Caco-2 (cell line): Measurements from ENCODE around the gene RNF144B. TPM values are rescaled to one million over a fixed set of nuclear protein-coding genes. Genes with fewer than 3 reads are reported as not detected.
"Not testable (repeated sequence)": the region's sequence is repeated elsewhere in the genome, so short reads cannot be mapped to it uniquely, and the experiment has no call there.

Experiments used
- BruUV-seq: library from RNA; stranded (reverse); fragments of 400-500 nt; replicated peaks from 2 replicates; lab custom pipeline; 2021; lab: Mats Ljungman, UMichigan
- CTCF ChIA-PET: fragments of 300-600 bp; sonication (Branson Sonifier 250); formaldehyde crosslinking; loops from one replicate; lab custom pipeline; 2022; ENCODE audit warnings: antibody characterized with exemption; lab: Charles Lee
- POLR2A ChIA-PET: fragments of 300-600 bp; sonication (Branson Sonifier 250); formaldehyde crosslinking; loops from one replicate; lab custom pipeline; 2022; ENCODE audit warnings: antibody characterized with exemption; lab: Charles Lee
- DNase-seq, 2 experiments: peaks; one replicate each; pipeline versions ENCODE4 v3.0.0 to v3.0.0-alpha.2; 2020 to 2022
- H3K27me3 ChIP-seq: replicated peaks from 2 replicates; pipeline ENCODE4 v1.6.0; 2011; ENCODE audit warnings: low read length; ENCODE audit not compliant: control insufficient read depth, insufficient read depth
- H3K36me3 ChIP-seq: 2 replicates; pipeline ENCODE4 v1.5.1; 2011; ENCODE audit warnings: low read length; ENCODE audit not compliant: control insufficient read depth, insufficient read depth
- H3K4me1 ChIP-seq: fragments of 250-450 bp; sonication (Bioruptor Pico); 2 replicates; pipeline ENCODE4 v1.5.1; 2020; ENCODE audit warnings: mild to moderate bottlenecking
- H3K4me3 ChIP-seq: 2 replicates; pipeline ENCODE4 v1.5.1; 2011; ENCODE audit warnings: low read depth, mild to moderate bottlenecking, control low read depth, low read length
- H3K9me3 ChIP-seq: fragments of 250-450 bp; sonication (Bioruptor Pico); 2 replicates; pipeline ENCODE4 v1.5.1; 2020; ENCODE audit warnings: mild to moderate bottlenecking, moderate library complexity
- H3K27ac Mint-ChIP-seq: one replicate; pipeline ENCODE4 v1.8.0; 2022; ENCODE audit warnings: mixed read lengths; ENCODE audit not compliant: unreplicated experiment
- H3K27me3 Mint-ChIP-seq: one replicate; pipeline ENCODE4 v1.8.0; 2022; ENCODE audit warnings: mixed read lengths; ENCODE audit not compliant: insufficient read depth, unreplicated experiment
- H3K36me3 Mint-ChIP-seq: one replicate; pipeline ENCODE4 v1.8.0; 2022; ENCODE audit warnings: mild to moderate bottlenecking, mixed read lengths; ENCODE audit not compliant: insufficient read depth, unreplicated experiment
- H3K4me1 Mint-ChIP-seq: one replicate; pipeline ENCODE4 v1.8.0; 2022; ENCODE audit warnings: low read depth, mixed read lengths; ENCODE audit not compliant: unreplicated experiment
- H3K4me3 Mint-ChIP-seq: one replicate; pipeline ENCODE4 v1.8.0; 2022; ENCODE audit warnings: mild to moderate bottlenecking, moderate library complexity, mixed read lengths; ENCODE audit not compliant: unreplicated experiment
- H3K9me3 Mint-ChIP-seq: one replicate; pipeline ENCODE4 v1.8.0; 2022; ENCODE audit warnings: mixed read lengths; ENCODE audit not compliant: unreplicated experiment
- CTCF ChIP-seq, 2 experiments: fragments of 200-600 bp in 1 of 2; IDR thresholded peaks; 1 replicate in 1 of 2; 2 replicates in 1 of 2; pipeline versions ENCODE4 v1.5.1 to v1.8.0; 2011 to 2022; ENCODE audit warnings: antibody characterized with exemption in 1 of 2, control low read depth in 1 of 2, inconsistent platforms in 1 of 2, low read depth in 1 of 2, low read length in 1 of 2, mild to moderate bottlenecking in 1 of 2, moderate library complexity in 1 of 2; ENCODE audit not compliant: insufficient read depth in 1 of 2, severe bottlenecking in 1 of 2, unreplicated experiment in 1 of 2
- intact Hi-C: fragments of 100-400 bp; cut with micrococcal nuclease; formaldehyde crosslinking; loops from one replicate; pipeline ENCODE4 v1.10.0; 2022; ENCODE audit not compliant: unreplicated experiment
- total RNA-seq: library from RNA; stranded (reverse); gene quantifications from 2 replicates; pipeline ENCODE4 v1.2.3, GENCODE V29; 2022

The RNF144B gene
- total RNA-seq, 1 experiment from 2014 or later = 0.39 TPM

DNA sequence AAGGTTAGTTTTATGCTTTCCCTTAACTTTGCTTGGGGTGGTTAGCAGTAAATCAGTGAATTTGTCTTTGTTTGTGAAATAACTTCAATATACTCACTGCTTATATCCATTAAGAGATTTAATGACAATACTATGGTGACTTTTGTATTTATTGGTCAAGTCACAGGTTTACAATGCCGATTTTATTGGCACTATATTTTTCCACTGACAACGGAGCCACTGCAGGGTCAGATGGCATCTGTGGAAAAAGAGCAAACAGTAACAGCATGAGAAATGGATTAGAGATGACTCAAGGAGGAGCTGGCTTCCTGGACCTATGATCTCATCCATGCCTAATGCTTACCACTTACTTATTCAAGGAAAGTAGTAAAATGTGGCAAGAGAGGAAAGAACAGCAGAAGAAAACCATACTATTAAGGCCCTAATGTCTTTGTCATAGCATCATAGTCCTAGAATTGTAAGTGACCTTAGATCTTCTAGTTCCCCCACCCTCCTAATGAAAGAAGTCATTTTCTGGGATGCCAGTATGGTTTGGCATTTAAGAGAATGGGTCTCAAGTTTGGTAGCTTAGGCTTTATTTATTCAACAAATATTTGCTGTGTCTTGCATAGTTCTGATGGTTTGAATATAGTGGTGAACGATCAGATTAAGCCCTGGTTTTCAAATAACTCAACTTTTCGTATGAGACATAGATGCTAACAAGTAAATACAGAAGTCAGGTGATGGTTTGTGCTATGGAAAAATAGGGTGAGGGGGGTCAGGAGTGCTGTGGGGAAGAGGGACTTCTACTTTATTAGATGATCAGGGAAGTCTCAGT, 18.5 kb downstream of the RNF144B start:
- intact Hi-C loops = no loop called here
- no peak overlapping the region for H3K27ac Mint-ChIP-seq
- H3K36me3 Mint-ChIP-seq = no peaks in the 10 kb centered on the region
- CTCF ChIA-PET = no interaction called here
- DNase-seq = no peak
- H3K4me1 ChIP-seq = no peaks in the 10 kb centered on the region
- H3K4me3 Mint-ChIP-seq = no peak overlapping the region
- no peaks in the 10 kb centered on the region for H3K36me3 ChIP-seq
- TF ChIP-seq CTCF (IDR thresholded peaks at IDR 0.05; ENCODE audit: insufficient read depth in 1 of 2, low read depth in 1 of 2, low read length in 1 of 2, severe bottlenecking in 1 of 2, unreplicated experiment in 1 of 2) = no peak
- no peaks in the 10 kb centered on the region for H3K27me3 Mint-ChIP-seq
- POLR2A ChIA-PET = no interaction called here
- H3K4me3 ChIP-seq = no peak overlapping the region
- no TSS peak for BruUV-seq
- no peaks in the 10 kb centered on the region for H3K9me3 Mint-ChIP-seq
- no peaks in the 10 kb centered on the region for H3K9me3 ChIP-seq
- peaks cover under 1% of the 10 kb centered on the region; the same call in 1 of the 2 replicates for H3K27me3 ChIP-seq
- H3K4me1 Mint-ChIP-seq = no peaks in the 10 kb centered on the region

GRCh38 chr6:18406955-18407749, 20.0 kb downstream of the RNF144B start:
- Mint-ChIP-seq H3K4me1 (no peaks in the 10 kb centered on the region), H3K36me3 (no peaks in the 10 kb centered on the region), H3K9me3 (no peaks in the 10 kb centered on the region), H3K27me3 (no peaks in the 10 kb centered on the region), H3K4me3 (no peak overlapping the region), H3K27ac (no peak overlapping the region)
- BruUV-seq = no TSS peak
- ChIA-PET POLR2A (no interaction called here), CTCF (no interaction called here)
- H3K4me3 ChIP-seq = no peak overlapping the region
- TF ChIP-seq CTCF (IDR thresholded peaks at IDR 0.05; ENCODE audit: insufficient read depth in 1 of 2, low read depth in 1 of 2, low read length in 1 of 2, severe bottlenecking in 1 of 2, unreplicated experiment in 1 of 2) = no peak
- H3K4me1 ChIP-seq = no peaks in the 10 kb centered on the region
- no peak for DNase-seq
- intact Hi-C loops = no loop called here
- H3K36me3 ChIP-seq = no peaks in the 10 kb centered on the region
- no peaks in the 10 kb centered on the region for H3K9me3 ChIP-seq
- H3K27me3 ChIP-seq = no peaks in the 10 kb centered on the region

GRCh38 chr6:18409602-18410001, 22.5 kb downstream of the RNF144B start:
- POLR2A ChIA-PET, H3K9me3 ChIP-seq, DNase-seq, H3K36me3 Mint-ChIP-seq, intact Hi-C loops, H3K9me3 Mint-ChIP-seq, CTCF ChIA-PET, H3K27ac Mint-ChIP-seq, H3K4me3 ChIP-seq, H3K27me3 ChIP-seq, BruUV-seq, H3K4me1 ChIP-seq, H3K4me3 Mint-ChIP-seq, H3K4me1 Mint-ChIP-seq, H3K27me3 Mint-ChIP-seq, H3K36me3 ChIP-seq: not testable (repeated sequence)
